GM19035 (cell line): Measurements from ENCODE around the gene HDAC4.

Source experiments
- ATAC-seq: cut with Tn5 transposase; IDR thresholded peaks from one replicate; pipeline ENCODE4 v1.9.1; 2021; ENCODE audit not compliant: unreplicated experiment

Gene HDAC4

GRCh38 chr2:239385096-239386000, 15.5 kb downstream of the HDAC4 start:
- ATAC-seq, result no peak

- ATAC-seq, result no peak
These were observed 17.1 kb downstream of the HDAC4 start for GRCh38 chr2:239383759-239384156.

- ATAC-seq, result no peak
These were observed 17.6 kb downstream of the HDAC4 start for GRCh38 chr2:239383036-239383758.

DNA sequence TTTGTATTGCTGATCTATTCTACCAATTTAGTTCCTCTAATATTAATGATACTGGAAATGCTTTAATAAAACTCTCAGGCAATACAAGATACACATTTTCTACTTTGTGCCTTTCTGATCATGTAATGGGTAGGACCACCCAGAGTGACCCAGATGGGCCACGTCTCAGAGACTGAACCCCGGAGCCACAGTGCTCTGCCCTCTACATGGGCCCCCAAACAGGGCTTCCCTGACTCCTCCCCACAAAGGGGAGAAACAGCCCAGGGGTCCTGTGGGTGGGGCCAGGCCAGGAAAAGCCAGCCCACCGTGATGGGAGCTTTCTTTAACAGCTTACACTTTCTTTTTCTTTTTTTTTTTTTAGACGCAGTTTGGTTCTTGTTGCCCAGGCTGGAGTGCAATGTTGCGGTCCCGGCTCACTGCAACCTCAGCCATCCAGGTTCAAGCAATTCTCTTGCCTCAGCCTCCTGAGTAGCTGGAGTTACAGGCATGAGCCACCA, 18.4 kb downstream of the HDAC4 start:
- no peak for ATAC-seq

- ATAC-seq, result peak; percentile 64
These were observed 19.1 kb downstream of the HDAC4 start for GRCh38 chr2:239381709-239382134.

DNA sequence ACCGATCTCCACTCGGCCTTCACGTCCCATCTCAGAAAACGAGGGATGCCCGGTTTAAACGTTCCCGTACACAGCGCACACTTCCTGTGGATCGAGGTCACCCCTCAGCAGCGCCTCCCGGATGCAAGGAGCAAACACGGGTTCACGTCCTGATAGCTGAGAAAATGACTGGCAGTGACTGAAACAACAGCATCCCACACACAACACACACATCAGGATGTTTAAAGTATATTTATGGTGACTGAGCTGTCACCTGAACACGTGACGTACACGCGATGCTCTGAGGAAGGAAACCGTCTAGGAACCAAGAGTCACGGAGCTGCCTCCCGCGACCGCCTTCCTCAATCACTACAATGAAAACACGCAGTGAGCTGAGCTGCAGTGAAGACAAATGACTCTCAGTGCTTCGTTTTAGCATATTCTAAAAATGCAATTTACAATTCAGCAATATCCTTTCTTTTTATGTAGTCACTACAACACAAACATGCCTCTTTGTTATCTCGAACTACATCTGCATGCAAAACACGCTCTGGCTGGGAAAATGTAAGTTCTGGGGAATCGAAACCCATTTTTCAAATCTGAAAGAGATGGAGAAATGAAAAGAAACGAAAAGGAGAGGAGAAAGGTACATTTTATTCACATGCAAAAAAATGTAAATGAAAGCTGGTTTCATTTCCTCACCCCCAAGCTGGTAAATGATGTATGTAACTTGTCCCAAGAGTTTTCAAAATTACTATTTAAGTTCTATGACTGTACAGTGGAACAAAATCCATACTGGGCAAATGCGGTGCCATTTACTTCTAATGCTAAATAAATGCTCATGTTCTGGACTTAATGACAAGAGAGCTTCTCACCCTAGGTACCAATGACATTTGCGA, 19.8 kb downstream of the HDAC4 start:
- peak; percentile 39 for ATAC-seq

- no peak for ATAC-seq
These were observed 21.1 kb downstream of the HDAC4 start for GRCh38 chr2:239379641-239380170.

DNA sequence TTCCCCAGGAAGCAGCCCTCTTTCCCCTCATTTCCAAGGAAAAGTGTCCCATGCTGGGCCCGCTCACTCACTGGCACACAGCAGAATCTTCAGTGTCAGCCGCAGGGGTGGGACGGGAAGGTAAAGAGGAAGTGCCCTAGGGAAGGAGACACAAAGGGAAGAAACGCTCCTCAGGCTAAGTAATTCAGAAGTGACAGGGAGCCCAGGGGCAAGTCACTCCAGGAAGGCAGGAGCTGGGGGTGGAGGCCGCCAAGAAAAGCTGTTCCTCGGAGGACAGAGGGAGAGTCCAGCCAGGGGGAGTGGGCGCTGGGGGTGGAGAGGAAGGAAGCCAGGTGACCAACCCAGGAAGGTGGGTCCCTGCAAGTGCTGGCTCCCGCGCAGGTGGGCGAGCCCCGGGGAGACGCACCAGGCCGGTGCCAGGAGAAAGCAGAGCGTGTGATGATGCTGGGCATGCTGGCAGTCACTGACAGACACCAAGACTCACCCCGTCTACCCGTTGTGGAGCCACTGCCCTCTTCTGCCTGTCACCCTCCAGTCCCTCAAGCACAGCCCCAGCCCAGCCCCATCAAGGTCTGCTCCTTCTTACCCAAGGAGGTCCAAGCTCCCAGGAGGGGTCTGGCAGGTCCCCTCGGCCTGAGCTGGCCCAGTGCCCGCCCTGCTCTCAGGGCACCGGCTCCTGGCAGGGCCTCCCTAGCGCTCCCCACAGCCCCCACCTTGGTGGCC, 21.7 kb downstream of the HDAC4 start:
- no peak for ATAC-seq

- no peak for ATAC-seq
These were observed 22.6 kb downstream of the HDAC4 start for GRCh38 chr2:239378021-239378917.

- no peak for ATAC-seq
These were observed 23.2 kb downstream of the HDAC4 start for GRCh38 chr2:239377591-239377990.

GRCh38 chr2:239376942-239377531, 23.8 kb downstream of the HDAC4 start:
- no peak for ATAC-seq

DNA sequence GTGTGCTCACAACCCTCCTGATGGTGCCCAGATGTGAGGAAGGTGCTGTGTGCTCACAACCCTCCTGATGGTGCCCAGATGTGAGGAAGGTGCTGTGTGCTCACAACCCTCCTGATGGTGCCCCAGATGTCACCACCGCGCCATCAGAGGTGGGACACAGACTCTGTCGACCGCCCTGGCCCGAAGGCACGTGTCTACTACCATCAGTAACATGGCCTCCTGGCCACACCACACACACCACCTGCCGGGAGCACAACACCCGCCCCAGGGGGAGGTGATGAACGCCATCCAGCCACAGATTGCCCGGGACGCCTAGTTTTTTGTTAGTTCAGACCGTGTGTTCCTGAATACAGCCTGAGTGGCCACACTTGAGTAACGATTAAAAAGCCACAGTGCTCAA, 24.5 kb downstream of the HDAC4 start:
- ATAC-seq, result no peak

DNA sequence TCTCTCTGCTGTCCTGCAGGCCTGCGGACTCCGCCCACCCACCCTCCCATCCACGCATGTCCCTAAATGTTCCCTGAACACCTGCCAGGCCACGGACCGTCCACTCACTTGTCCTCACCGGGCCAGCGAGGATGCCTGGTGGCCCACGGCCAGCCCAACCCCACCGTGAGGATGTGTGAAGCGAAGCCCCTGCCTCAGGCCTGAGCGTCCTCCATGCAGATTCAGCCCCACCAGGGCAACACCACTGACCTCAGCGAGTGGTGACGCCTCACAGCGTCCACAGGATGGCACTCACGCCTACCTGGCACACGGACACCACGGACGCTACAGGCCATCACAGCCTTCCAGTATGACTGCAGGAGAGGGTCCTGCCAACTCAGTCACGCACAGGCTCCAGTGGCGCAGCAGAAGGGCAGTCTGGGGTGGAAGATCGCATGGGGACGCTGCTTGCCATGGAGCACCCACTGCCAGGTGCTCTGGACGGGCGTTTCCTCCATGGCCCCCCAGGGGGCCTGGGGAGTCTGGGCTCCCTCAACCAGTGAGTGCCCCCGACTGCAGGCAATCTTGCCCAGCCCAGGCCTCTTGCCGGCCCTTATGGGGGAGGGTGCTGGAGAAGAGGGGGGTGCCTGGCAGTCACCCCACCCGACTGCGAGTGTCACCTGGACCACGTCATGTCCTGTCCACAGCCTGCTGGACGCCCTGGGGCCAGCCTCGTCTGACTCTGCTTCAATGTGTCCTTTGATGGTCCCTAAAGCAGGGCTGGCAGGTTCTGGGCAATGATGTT, 25.4 kb downstream of the HDAC4 start:
- no peak for ATAC-seq

- no peak for ATAC-seq
These were observed 25.9 kb downstream of the HDAC4 start for GRCh38 chr2:239374896-239375277.

- no peak for ATAC-seq
These were observed 28.0 kb downstream of the HDAC4 start for GRCh38 chr2:239372835-239373234.

DNA sequence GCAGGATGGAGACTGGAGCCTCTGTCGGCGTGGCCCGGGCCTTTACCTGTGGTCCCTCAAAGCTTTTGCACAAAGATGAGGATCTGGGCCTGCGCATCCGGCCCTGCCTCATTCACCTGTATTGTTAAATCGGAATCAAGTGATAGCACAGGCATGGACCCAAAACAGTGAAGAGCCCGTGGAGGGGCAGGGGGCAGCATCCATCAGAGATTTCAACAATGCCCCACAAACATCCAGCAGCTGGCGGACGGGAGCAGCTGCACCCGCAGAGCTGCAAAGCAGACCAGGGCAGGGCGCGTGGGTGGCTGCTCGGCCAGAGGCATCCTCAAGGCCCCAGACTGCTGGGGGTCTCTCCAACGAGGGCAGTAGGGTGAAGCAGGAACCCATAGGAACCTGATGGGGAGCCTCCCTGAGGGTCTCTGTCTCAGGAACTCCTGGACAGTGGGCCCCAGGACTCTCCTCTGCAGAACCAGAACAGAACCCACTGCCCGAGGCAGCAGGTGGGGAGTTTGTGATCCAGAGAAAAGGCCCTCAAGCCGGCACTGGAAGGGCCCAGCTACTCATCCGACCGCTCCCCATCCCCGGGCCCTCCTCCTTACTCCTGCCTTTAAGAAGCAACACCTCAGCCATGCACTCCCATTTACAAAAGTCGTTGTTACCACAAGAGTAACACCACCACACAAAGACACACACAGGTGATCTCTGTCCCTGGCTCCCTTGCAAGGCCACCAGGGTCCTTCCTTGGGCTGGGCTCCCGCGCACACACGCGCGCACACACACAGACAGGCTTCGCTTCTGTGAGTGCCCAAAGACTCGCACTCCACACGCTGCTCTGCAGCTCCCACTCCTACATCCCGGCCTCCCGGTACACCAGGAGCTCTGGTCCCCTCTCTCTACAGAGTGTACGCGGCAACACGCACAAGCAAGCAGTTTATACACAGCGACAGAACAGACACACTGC, 28.8 kb downstream of the HDAC4 start:
- ATAC-seq, result no peak
